Dermis microvascular lymphatic vessel endothelial cell (primary cell): ENCODE data around the gene MYMX. TPM values are rescaled to one million over a fixed set of nuclear protein-coding genes. Genes with fewer than 3 reads are reported as not detected.

Experiments
- DNase-seq, 2 donors: peaks; one replicate each; pipeline versions ENCODE4 v3.0.0 to v3.0.0-alpha.2; 2010; ENCODE audit warnings: low read depth in 2 of 2
- total RNA-seq: library from RNA; depleted of rRNA; stranded (reverse); fragments of >200 nt; gene quantifications from 2 replicates; pipeline ENCODE4 v1.2.1, GENCODE V29; 2014

Gene MYMX
- total RNA-seq, 1 donor from 2014 or later: 0.13 TPM

DNA sequence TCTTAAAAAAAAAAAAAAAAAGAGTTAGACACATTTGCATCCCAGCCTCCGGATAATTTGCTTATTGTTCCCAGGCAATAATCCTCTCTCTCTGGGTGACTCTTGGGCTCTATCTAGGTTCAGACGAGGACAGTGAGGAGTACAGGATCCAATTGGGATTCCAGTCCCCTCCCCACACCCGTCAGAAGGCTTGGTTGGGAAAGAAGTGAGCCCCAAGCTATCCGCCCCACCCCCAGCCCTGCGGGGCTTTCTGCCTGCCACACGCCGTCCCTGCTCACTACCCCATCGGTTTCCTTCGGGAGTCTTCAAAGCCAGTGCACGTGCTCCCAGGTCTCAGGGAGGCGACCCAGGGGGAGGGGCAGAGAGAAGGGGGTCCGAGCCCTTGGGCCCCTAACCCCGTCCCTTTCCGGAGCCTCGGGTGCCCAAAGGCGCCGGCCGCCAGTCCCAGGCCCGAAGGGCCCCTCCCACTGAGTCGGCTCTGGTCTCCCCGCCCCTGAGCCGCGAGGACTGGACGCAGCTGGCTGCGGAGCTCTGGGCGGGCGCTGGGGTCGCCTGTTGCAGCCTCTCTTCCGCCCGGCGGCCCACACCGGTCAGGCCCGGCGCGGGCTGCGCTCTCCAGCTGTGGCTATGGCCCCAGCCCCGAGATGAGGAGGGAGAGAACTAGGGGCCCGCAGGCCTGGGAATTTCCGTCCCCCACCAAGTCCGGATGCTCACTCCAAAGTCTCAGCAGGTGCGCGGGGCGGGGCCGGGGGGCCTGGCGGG, 2.5 kb downstream of the MYMX start:
- peak; percentile 65 to 92 for DNase-seq

DNA sequence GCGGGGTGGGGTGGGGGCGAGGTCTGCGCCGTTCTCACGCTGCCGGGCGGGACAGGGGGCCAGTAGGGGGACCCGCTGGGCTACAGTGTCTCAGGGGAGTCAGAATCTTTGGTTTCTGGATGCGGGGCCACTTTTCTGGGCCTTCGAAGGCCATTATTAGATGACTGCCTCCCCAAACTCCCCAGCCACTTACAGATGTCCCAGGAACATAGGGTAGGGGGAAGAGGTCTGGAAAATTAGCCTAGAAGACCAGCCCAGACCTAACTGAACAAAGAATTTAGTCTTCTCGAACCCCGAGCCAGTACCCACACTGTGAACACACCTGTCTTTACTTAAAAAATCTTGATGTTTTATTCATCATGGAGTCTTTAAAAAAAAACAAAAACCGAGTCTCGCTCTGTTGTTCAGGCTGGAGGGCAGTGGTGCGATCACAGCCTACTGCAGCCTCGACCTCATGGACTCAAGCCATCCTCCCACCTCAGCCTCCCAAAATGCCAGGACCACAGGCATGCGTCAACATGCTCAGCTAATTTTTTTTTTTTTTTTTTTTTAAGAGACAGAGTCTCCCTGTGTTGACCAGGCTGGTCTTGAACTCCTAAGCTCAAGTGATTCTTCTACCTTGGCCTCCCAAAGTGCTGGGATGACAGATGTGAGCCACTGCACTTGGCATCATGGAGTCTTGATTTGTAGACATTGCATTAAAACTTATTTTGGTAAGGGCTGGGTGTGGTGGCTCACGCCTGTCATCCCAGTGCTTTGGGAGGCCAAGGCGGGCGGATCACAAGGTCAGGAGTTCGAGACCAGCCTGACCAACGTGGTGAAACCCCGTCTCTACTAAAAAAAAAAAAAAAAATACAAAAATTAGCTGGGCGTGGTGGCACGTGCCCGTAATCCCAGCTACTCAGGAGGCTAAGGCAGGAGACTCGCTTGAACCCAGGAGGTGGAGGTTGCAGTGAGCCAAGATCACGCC, 3.4 kb downstream of the MYMX start:
- no peak for DNase-seq

DNA sequence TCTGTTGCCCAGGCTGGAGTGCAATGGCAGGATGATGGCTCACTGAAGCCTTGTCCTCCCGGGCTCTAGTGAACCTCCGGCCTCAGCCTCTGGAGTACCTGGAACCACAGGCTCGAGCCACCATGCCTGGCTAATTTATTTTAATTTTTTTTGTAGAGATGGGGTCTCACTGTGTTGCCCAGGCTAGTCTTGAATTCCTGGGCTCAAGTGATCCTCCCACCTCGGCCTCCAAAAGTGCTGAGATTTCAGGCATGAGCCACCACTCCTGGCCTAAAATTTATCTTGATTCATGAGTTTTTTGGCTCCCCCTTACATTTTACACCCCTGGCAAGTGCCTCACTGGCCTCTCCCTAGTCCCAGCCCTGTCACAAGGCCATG, 4.2 kb downstream of the MYMX start:
- no peak for DNase-seq

DNA sequence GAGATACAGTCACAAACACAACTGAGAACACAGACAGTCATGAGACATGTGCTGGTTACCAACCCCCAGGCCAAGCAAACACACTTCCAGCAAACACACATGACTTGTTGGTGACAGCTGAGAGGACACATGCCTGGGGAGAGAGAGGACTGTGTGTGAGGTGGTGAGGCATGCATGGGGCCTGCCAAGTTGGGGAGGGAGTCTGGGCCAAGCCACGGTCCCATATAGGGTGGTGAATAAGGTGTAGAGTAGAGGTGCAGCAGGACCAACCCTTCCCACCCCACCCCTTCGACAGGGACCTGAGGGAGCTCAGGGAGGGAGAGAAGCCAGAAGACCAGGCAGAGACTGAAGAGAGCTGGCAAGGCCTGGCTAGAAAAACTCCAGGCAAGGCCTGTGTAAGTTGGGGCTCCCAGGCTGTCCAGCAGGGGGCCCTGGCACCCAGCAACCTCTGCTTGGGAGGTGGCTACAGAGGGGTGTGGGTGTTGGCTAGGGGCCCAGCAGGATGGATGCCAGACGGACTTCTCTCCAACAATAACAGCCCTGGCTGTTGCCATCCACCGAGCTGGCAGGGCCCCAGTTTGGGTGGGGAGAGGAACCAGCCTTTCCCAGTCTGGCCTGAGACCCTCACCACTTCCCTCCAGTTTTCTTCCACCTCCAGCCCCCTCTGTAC, 4.7 kb downstream of the MYMX start:
- DNase-seq: peak; percentile 79 to 96

DNA sequence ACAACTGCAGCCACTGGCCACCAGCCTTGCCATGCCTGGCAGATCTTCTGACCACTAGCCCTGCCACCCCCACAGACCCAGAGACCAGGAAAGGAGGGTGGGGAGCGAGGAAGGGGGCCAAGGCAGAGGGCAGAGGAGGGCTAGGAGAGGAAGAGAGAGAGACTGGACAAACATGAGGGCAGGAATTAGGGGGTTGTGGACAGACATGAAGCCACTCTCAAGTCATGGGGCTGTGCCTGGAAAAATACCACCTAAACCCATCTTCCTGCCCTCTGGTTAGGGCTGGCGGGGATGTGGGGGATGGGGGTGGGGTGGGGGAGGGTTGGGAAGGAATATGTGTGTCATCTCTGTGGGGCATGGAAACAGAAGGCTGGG, 5.2 kb downstream of the MYMX start:
- DNase-seq: peak; percentile 36 to 75

DNA sequence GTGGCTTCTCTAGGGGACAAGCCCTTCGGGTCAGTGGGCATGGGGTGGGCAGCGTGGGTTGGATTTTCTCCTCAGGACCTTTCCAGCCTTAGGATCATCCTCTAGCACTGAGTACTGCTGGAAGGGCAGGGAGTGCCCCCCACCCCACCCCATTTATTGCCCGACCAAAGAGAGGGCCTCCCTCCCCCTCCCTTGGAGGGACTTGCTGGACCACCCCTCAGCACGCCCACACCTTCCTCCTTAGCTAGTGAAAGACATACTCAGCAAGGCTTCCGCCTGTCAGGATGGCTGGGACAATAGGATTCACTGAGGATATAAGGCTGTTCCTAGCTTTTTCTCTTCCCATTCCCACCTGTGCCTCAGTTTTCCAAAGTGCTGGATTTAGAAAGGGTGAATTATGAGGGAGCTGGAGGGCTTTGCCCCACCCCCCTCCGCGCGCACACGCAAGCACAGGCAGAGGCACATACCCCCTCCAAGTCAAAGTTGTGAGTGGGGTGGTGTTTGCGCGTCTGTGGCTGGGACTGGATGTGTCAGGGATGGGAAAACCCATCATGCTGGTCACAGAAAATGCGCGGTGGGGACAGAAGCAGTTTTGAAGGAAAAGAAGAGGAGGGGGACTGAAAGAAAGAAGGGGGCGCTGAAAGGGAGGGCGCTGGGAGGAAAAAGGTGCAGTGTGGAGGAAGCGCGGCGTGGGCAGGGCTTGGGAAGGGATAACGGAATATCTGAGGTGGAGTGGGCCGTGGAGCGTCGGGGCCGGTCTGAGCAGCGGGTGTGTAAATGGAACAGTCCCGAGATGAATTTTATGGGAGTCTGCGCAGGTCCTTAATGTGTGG, 6.0 kb downstream of the MYMX start:
- peak in 1 of 2 donors; percentile 45 for DNase-seq

DNA sequence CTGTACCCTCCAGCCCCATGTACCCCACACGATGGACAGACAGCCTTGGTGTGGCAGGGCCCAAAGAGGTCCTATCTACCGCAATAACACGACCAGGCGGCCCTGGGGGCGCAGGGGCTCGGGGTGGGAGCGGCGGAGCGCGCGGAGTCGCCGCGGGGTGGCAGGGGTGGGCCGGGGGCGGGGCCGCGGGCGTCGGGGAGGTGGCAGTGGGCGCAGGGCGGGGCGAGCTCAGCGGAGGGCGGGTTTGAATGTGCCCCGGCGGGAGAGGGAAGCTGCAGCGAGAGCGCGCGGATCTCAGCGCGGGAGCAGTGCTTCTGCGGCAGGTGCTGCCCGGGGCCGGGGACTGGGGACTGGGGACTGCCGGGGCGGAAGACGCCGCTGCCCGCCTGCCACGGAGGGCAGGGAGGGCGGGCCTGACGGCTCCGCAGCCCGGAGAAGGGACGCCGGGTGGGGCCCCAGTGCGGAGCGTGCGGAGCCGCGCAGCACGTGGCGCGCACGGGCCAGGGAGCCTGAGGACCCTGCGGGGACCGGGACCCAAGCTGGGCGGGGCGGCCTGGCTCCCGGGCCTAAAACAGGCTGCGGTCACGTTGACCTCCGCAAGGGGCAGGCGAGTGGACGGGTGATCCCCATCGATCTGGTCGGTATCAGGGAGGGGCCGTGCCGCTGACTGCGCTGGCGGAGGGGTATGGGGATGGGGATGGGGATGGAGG, 6.7 kb downstream of the MYMX start, which contains the start of gene SLC29A1:
SLC29A1 (plus strand) TSS at position 277 of the 710 bp plus-strand sequence. CDS start 3,719 bp downstream, outside the sequence.
- DNase-seq: peak in 1 of 2 donors; percentile 78

DNA sequence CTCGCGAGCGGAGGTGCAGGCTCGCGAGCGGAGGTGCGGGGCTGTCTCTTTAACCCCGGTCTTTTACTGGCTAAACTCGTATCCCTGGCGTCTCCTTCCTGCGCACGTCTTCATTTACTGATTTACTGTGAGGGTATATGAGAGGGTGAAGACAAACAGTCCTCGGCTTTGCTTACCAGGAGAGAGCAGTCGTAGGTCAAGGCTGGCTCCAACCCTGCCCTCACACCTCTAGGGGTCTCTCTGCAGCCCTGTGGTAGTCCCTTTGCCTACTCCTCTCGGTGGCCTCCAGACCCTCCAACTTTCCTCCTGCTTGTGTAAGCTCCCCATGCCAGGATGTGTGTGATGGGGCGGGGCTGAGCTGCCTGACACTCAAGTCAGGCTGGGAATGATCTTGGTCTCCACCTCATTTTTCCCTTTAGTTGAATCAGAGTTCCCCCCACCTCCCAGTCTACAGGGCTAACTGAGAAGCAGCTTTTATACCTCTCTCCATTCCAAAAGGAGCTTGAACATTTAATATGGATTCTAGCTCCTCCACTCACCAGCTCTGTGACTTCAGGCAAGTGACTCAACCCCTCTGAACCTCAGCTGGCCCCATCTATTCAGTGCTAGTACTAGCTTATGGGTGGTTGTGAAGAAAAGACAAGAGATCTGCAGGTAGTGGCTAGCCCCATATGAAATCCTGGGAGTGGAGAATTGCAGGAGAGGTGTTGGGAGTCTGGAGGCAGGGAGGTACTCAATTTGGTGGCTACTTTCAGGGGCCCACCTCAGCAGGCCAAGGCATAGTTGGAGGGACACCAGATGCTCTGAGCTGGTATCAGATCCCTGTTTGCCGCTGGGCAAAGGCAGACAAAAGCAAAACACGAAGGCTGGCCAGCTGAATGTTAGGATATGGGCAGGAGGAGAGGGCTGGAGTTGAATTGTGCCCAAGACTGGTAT, 7.6 kb downstream of the MYMX start:
- peak in 1 of 2 donors; percentile 57 for DNase-seq

DNA sequence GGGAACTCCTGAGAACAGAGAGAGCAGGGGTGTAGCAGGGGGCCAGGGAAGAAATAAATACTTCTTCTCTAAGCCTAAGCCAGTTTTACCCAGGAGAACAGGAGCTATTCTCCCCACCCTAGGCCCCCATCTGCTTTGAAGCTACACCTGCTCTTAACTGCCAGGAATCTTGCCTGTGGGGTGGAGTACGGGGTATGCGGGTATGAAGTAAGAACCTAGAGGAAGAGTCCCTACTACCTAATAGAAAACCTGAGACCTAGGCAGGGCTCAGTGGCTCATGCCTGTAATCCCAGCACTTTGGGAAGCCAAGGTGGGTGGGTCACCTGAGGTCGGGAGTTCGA, 8.2 kb downstream of the MYMX start:
- DNase-seq: no peak

DNA sequence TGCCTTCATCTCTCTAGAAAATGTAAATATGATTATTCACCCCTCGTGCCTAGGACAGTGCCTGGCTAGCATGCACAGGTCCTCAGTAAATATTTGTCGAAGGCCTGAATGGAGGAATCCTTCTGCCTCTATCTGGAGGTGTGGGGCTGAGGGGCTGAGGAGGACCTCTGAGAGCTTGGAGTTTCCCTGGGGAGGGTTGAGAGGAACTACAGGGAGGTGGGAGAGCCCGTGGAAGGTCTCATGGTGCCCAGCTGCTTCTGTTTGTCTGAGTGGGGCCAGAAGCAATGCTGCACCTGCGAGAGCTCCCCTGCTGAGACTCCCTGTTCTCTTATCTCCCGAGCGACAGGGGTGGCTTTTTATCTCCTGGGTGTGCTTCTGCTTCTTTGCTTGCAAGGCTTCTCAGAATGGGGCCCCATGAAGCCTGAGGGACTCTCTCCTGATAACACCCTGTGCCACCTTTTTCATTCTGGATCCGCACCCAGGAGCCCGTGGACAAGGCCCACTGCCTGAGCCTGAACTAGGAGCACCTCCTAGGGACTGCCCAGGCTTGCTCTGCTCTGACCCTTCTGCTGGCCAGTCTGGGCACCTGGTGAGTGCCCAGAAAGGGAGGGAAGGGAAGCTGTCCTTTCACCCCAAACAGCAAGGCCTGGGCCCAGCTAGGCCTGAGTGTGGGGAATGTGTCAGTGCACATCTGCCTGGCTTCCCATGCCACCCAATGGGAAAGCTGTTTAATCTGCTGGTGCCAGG, 9.0 kb downstream of the MYMX start:
- DNase-seq: no peak

DNA sequence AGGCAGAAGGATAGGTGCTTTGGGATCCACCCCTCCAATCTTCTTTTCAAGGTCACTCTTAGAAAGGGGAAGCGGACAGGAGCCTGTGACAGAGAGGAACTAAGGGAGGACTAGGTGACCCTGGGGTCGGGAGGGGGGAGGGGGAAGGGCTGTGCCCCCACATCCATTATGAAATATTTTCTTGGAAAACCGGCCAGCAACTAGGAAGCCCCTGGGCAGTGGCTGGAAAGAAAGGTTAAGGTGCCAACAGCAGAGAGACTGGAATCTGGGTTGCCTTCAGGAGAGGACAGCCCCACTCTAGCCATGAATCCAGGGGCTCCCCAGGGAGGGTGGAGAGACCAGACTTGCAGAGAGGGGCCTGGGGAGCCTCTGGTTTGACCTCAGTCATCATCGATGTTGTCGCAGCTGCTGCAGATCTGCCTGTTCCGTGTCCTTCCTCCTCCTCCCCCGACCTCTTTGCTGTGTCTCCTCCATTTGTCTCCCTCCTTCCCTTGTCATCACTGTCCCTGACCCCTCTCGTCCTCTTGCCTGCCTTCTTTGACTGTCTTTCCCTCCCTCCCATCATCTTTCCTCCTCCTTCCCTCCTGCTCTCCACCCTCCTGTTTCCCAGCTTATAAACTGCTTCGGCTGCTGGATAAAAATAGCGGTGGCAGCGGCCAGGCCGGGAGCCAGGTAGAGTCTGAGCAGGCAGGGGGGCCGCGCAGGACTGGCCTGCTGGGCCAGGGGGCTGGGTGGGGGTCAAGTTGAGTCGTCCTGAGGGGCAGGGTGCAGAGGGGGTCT, 9.8 kb downstream of the MYMX start:
- DNase-seq: no peak

DNA sequence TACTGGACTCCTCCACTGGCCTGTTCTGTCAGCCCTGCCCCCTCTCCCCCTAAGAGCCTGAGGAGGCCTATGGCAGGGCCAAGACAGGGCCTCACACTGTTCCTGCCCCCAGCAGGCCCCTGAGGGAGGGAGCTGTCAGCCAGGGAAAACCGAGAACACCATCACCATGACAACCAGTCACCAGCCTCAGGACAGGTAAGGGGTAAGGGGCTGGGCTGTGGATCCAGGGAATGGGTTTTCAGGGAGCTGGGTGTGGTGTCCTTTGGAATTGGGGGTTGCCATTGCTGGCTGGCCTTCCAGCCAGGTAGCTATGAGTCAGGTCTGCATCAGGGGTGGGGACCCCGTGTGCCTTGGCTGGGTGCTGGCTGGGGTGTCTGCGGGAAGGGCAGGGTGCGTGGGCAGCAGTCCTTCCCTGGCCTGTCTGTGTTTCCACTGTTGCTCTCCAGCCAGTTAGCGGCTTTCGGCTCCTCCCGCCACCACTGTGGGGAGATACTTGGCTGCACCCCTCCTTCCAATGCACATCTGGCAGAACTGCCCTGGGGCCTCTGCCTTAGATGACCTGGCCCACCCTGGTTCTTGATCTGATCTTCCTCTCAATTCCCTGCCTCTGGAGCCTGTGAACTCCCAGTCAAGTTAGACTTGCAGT, 10.5 kb downstream of the MYMX start:
- DNase-seq: no peak

DNA sequence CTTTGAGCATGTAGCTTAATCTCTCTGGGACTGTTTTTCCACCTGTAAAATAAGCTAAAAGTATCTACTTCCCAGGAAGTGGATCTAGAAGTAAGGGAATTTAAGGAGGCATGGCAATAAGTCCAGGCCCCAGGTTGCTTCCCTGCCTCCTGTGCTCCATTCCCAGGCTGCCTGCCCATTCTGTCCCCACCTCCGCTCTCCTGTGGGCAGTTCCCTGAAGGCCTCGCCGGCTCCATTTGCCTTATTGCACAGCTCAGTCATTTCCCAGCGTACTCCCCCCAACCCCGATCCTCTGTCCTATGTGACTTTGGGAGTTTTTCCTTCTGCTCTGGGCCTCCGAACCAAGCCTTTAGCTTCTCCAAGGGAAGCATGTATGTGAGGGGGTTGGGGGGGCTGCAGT, 11.3 kb downstream of the MYMX start:
- DNase-seq: no peak

DNA sequence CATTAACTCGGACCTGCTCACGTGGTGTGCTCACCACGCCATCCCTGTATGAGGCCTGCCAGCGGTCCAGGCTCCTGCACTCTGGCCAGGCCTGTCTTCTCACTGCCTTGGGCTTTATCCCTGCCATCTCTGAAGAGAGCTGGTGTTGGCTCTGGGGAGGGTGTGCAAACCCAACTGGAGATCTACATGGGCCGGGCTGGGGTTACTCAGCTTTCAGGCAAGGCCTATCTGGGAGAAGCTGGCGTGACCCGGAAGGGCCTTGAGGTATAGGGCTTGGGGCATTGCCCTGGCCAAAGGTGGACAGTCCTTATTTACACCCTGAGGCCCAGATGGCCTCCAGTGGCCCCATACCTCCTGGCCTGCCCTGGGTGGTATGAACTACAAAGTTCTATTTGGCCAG, 11.7 kb downstream of the MYMX start:
- no peak for DNase-seq

DNA sequence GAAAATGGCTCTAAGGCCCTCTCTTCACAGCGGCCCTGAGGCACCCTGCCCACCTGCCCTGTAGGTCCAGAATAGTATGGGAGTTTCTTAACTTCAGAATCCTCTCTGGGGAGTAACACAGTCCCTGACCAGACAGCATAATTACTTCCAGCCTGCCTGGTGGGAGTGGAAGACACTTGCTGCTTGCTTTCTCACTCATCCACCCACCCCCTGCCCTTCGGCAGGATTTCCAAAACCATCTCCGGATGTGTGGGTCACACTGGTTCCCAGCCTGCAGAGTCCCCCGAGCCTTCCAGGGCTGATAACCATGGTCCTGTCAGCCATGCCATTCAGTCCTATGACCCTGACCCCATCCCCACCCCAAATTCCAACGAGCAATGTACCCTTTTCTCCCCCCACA, 12.1 kb downstream of the MYMX start:
- no peak for DNase-seq

DNA sequence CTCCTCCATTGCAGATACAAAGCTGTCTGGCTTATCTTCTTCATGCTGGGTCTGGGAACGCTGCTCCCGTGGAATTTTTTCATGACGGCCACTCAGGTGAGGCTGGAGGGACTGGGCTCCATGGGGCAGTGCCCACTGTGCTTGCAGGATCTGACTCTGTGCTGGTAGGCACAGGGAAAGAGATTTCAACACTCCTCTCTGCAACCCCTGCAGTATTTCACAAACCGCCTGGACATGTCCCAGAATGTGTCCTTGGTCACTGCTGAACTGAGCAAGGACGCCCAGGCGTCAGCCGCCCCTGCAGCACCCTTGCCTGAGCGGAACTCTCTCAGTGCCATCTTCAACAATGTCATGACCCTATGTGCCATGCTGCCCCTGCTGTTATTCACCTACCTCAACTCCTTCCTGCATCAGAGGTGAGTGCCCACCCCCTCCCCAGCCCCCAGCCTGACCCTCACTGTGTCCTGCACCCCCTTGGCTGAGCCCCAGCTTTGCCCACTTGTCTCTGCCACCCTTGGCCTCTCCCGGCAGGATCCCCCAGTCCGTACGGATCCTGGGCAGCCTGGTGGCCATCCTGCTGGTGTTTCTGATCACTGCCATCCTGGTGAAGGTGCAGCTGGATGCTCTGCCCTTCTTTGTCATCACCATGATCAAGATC, 12.8 kb downstream of the MYMX start:
- DNase-seq: no peak
